ENCODE results near the gene EOLA1.
"Not testable (repeated sequence)": the region's sequence is repeated elsewhere in the genome, so short reads cannot be mapped to it uniquely, and the experiment has no call there.

Gene EOLA1

DNA sequence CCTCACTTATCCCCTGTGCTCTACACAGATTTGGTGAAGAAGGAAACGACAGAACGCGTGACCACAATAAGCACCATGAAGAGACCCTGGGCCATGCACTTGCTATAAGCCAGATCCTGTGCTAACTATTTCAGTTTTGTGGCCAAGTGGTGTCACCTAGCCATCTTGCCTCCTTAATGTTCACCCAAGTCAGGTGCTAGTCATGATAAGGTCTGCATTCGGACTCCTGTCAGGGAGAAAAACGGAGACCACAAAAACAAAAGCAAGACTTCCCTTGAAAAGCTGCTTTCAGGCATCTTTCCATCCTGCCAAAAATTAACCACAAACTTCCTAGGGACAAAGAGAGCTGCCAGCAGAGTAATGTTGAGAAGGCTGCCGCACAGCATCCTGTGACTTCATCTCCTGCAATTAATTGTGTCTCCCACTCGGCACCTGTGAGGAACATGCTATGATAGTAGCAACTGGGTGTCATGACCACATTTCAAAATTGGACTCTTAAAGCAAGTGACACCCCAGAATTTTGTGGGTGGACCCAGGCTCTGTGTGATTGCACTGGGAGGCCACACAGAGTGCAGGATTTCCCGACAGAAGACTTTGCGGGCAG lies 26.9 kb upstream of the EOLA1 start:
- no peak for DNase-seq (ENCODE audit: low read depth in 4 of 4, low spot score in 1 of 4)

DNA sequence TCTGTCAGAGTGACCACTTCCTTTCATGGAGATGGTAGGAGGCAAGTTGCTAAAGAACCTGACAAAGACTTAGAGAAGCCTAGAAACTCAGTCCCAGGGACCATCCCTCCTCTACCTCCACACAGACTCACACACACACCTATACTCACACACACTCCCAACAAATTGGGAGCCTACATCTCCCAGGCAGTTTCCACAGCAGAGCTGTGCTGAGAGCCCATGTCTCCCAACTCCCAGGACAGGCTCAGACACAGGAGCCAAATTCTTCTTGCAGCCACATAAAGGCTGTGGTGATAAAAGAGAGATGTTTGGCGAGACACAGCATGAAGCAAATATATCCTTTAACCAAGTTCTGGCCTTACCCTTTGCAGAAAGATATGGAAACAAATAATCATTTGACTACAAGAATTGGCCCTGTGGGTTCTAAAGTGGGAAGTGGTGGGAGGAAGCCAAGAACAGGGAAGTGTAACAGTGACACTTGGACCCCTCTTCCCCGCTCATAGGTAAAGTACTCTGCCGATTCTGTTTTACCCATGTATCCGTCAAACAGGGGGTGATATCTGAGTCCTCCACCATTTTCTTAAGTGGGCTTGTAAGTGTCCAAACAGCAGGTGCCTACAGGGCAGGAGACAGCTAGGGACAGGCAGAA lies 24.7 kb upstream of the EOLA1 start:
- no peak for DNase-seq (ENCODE audit: low read depth in 4 of 4, low spot score in 1 of 4)

DNA sequence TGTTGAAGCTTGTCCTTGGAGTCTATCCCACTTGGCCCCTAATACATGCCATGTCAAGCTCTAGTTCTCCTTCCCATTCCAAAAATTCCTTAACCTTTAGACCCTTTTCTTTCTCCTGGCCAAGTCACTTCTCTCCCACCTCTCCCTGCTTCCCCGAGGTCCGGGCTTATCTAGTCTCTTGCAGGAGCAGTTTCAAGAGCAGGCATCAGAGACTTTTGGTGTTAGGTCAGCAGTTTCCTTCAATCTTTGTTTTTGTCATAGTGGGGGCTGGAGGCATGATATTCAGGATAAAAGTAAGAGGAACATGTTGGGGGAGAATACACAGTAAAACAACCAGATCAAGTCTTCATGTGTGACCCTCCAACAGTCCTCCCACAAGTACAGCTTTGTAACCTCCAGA lies 24.2 kb upstream of the EOLA1 start:
- DNase-seq (ENCODE audit: low read depth in 4 of 4, low spot score in 1 of 4), result no peak

DNA sequence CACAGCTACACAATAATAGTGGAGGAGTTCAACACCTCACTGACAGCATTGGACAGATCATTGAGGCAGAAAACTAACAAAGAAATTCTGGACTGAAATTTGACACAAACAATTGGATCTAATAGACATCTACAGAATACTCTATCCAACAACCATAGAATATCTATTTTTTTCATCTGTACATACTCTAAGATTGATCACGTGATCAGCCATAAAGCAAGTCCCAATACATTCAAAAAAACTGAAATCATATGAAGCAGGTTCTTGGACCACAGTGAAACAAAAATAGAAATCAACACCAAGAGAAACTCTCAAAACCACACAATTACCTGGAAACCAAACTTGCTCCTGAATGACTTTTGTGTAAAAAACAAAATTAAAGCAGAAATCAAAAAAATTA lies 23.5 kb upstream of the EOLA1 start:
- no peak for DNase-seq (ENCODE audit: low read depth in 4 of 4, low spot score in 1 of 4)

DNA sequence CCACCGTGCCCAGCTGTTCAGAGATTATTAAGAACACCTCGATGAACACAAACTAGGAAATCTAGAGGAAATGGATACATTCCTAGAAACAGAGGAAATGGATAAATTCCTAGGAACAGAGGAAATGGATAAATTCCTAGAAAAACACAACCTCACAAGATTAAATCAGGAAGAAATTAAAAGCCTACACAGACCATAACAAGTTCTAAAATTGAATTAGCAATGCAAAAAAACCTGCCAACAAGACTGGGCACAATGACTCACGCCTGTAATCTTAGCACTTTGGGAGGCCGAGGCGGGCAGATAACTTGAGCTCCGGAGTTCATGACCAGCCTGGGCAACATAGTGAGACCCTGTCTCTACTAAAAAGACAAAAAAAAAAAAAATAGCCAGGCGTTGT lies 22.6 kb upstream of the EOLA1 start:
- DNase-seq (ENCODE audit: low read depth in 4 of 4, low spot score in 1 of 4), result no peak

DNA sequence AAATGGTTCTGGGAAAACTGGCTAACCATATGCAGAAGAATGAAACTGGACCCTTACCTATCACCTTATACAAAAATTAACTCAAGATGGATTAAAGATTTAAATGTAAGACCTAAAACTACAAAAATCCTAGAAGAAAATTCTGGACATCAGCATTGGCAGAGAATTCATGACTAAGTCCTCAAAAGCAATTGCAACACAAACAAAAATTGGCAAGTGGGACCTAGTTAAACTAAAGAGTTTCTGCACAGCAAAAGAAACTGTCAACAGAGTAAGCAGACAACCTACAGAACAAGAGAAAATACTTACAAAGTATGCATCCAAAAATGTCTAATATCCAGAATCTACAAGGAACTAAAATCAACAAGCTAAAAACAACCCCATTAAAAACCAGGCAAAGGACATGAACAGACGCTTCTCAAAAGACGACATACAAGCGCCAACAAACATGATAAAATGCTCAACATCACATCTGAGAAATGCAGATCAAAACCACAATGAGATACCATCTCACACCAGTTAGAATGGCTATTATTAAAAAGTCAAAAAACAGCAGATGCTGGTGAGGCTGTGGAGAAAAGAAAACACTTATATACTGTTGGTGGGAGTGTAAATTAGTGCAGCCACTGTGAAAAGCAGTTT lies 20.1 kb upstream of the EOLA1 start:
- not testable (repeated sequence) for DNase-seq (ENCODE audit: low read depth in 4 of 4, low spot score in 1 of 4)

DNA sequence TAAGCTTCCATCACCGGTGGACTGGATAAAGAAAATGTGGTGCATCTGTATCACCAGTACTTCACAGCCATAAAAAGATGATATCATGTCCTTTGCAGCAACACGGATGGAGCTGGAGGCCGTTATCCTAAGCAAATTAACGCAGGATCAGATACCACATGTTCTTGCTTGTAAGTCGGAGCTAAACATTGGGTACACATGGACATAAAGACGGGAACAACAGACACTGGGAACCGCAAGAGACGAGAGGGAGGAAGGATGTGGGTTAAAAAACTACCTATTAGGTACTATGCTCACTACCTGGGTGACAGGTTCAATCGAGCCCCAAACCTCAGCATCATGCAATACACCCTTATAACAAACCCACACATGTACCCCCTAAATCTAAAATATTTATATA lies 19.4 kb upstream of the EOLA1 start:
- no peak for DNase-seq (ENCODE audit: low read depth in 4 of 4, low spot score in 1 of 4)

DNA sequence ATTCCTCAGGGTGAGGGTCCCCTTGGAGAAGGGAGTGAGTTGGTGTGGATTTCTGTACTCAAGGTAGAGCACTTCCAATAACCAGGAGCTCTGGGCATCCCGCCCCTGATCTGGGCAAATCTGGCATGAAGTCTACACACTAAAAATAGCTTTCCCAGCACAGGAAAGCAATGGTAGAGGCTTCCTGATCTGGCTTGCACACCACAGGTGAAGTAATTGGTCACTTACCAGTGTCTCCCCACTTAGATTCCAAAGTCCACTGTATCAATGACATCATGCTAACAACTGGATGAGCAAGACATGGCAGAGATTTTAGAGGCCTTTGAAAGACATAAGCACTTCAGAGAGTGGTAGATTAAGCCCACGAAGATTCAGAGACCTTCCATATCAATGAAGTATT lies 17.9 kb upstream of the EOLA1 start:
- no peak for DNase-seq (ENCODE audit: low read depth in 4 of 4, low spot score in 1 of 4)

DNA sequence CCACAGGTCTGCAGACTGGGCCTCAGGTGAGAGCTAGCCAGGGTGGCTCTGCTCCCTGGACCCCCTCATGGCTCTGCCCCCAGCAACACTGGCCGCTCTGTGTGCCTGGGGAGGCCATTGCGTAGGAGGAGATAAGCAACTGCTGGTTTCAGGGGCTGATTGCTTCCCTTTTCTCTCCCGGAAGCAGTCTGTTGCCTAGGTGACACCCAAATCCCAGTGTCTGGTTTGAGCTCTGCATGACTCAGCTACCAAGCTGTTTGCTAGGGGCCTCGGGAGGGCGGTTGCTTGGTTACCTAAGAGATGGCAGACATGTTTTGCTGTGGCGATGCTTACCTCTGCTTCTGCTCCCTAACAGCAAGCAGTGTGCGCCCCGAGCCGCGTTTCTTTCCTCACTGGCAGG lies 15.4 kb upstream of the EOLA1 start:
- DNase-seq (ENCODE audit: low read depth in 4 of 4, low spot score in 1 of 4), result peak in 2 of 4 experiments; percentile 40 to 41

DNA sequence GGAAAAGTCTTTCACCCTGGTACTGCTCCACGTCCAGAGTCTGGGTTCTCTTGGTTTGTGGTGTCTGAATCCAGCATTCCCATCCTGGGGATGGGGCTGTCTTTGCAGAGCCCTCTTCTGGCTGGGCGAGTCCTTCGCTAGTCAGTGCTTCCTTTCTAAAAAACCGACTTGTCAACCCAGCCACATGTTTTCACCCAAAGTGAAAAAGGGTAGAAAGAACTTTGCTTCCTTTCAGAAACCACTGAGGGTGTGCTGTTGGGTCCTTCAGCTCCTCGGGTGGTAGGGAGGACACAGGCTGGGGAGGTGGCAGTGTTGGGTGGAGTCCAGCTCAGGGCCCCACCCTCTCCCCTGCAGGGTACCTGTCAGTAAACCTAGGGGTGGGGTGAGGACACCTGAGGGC lies 14.9 kb upstream of the EOLA1 start:
- not testable (repeated sequence) for DNase-seq (ENCODE audit: low read depth in 4 of 4, low spot score in 1 of 4)

DNA sequence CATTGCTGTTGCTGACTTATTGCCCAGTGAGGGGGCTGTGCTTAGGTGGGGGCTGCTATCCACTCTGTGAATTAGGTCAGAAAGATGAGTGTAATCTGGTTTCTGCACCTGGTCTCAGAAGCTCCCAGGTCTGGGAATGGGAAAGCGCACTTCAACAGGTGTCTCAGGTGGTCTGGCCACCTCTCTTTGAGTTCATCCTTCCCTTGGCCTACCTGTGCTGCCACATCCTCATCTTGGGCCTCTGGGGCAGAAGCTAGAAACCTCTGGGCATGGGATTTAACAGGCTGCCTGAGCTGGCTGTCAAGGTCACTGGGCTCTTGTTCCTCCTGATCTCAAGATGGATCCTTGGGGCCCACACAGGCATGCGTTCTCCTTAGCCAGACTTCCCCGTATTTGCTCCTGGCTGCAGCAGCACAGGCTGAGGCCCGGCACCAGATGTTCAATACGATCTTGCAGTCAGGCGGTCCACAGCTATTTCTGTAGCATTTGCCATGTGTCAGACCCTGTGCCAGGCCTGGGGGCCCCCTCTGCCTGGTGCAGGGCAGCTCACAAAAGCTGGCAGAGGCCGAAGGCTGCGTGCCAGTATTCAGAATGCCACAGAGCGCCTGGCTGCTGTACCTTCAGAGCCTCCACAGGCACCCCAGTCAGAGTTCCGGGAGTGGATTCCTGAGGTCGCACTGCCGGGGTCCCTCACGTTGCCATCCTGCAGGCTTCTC lies 14.3 kb upstream of the EOLA1 start:
- not testable (repeated sequence) for DNase-seq (ENCODE audit: low read depth in 4 of 4, low spot score in 1 of 4)

DNA sequence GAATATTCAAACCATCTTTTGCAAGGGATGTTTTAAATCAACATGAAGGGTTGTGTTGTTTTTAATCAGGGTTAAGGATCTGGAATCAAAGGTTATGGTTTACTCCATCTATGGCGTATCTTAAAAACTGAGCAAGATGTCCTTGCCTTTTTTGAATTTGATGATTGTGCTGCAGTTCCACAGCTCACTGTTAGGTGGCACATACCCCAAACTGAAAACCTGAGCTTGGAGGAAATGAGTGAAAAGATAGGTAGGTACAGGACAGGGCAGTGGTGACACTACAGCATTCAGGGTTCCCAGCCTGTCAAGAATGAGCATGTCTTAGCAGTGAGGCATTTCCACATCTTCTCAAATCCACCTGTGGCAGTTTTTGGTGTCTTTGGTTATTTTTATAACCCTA lies 13.1 kb upstream of the EOLA1 start:
- no peak for DNase-seq (ENCODE audit: low read depth in 4 of 4, low spot score in 1 of 4)

DNA sequence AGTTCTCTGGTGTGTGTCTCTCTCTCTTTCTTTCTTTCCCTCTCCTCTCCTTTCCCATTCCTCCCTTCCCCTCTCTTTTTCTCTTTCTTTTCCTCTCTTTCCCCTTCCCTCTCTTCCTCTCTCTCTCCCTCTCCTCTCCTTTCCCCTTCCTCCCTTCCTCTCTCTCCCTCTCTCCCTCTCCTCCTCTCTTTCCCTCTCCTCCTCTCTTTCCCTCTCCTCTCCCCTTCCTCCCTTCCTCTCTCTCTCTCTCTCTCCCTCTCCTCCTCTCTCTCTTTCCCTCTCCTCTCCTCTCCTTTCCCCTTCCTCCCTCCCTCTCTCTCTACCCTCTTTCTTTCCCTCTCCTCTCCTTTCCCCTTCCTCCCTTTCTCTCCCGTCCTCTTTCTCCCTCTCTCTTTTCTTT lies 12.4 kb upstream of the EOLA1 start:
- no peak for DNase-seq (ENCODE audit: low read depth in 4 of 4, low spot score in 1 of 4)

DNA sequence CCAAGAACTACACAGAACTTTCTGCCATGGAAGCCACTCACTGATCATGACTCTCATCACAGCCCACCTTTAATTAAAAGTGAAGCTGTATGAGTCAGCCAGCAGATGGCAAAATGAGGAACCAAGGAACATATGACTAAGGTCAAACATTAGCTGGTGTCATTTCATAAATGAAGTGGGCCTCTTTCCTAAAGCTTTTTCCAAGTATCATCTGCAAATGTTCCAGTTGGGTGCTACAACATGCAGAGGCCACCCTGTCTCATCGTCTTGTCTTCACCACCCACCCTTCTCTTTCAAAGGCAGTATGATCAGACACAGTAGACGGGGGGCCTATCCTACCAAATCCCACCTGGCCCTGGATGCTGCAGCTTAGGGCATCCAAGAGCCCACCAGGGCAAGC lies 9.2 kb upstream of the EOLA1 start:
- no peak for DNase-seq (ENCODE audit: low read depth in 4 of 4, low spot score in 1 of 4)

DNA sequence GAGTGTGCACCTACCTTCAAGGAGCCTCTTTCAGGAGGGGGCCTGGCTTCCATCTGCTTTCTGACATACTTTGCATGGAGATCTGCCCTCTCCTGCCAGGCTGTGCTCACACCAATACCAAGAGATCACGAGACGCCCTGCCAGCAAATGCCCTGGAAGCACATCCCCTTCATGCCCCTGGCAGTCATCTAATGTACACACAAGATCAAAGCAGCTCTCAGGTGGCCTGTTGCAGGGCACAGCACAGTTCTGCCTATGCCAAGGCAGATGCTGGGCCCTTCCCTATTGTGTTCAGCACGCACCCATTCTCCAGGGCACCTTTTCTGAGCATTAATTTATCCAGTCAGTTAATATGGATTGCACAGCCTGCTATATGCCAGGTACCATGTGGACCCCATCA lies 7.9 kb upstream of the EOLA1 start:
- DNase-seq (ENCODE audit: low read depth in 4 of 4, low spot score in 1 of 4), result not testable (repeated sequence)

DNA sequence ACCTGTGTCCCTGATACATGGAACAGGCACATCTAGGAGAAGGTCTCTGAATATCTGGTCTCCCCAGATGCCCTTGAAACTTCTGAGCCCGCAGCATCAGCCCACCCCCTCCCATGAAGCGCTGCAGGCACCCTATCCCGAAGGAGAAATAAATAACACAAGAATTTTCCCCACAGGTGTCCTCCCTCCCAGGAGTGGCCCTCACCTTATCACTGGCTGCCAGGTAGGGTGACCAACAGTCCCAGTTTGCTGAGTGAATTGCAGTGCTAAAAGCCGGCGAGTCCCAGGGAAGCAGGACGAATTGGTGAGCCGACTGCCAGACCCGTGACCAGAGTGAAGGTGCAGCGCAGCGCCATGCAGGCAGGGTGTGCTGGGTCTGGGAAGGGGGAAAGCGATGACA lies 6.8 kb upstream of the EOLA1 start:
- not testable (repeated sequence) for DNase-seq (ENCODE audit: low read depth in 4 of 4, low spot score in 1 of 4)

DNA sequence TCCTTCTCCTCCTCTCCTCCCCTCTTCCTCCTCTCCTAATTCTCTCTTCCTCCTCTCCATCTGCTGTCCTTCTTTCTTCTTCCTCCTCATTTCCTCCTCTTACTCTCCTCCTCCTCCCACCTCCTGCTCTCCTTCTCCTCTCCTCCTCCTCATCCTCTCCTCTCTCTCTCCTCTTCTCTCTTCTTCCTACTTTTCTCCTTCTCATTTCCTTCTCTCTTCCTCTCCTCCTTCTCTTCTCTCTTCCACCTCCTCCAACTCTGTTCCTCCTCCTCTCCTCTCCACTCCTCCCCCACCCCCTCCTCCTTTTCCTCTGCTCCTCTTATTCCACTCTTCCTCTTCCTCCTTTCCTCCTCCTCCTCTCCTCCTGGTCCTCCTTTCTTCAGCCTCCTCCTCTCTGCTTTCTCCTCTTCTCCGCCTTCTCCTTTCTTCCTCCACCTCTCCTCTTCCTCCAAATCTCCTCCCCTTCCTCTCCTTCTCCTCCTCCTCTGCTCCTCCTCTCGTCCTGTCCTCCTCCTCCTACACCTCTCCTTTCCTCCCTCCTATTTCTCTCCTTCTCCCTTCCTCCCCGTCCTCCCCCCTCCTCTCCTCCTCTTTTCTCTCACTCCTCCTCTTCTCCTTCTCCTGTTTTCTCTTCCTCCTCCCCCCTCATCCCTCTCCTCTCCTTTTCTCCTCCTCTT lies 5.7 kb upstream of the EOLA1 start:
- DNase-seq (ENCODE audit: low read depth in 4 of 4, low spot score in 1 of 4), result not testable (repeated sequence)

DNA sequence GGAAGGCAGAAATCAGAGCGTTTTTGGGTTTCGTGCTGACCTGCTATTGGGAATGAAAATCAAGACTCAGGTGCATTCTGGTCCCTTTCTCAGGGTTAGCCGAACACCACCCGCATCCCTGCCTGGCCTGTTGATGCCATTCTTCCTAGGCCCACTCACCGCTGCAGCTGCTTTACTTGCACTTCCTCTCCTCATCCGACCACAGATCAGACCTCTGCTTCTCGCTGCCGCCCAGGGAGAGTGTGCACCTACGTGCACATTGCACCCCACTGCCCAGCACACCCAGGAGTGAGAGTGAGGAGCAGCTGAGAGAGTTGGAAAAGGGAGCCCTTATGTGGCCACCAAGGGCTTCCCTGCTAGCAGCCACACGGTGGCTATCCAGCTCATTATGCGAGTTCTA lies 3.3 kb upstream of the EOLA1 start:
- not testable (repeated sequence) for DNase-seq (ENCODE audit: low read depth in 4 of 4, low spot score in 1 of 4)

DNA sequence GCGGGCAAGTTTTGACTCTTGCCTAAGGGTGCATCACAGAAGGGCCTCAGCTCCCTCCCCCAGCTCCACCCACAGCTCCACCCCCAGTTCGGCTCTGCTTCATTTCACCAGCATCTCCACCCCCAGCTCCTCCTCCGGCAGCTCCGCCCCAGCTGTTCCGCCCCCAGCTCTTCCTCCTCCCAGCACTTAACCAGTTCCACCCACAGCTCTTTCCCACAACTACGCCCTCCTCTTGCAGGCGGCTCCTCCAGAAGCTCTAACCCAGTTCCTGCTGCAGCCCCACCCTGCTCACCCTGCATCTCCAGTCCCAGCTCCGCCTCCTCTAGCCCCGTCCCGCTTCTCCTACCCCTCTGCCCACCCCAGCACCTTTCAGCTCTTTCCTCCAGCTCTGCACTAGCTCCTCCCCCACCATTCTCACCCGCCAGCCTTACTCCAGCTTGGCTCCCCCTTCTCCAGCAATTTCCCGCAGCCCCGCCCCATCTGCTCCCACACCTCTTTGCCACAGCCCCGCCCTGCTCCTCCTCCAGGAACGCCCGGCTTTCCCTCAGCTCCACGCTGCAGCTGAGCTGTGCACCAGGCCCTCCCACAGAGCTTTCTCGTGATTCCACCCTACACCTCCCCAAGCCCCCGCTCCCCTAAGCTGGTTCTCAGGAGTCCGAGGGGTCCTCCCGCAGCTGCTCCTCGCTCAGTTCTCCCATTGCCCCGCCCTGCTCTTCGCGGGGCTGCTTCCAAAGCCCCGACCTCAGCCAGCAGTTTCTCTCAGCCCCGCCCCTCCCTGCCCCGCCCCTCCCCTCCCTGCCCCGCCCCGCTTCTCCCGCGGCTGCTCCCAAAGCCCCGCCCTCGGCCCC lies 1.3 kb upstream of the EOLA1 start:
- DNase-seq (ENCODE audit: low read depth in 4 of 4, low spot score in 1 of 4), result peak; percentile 34 to 77 (median 54)

DNA sequence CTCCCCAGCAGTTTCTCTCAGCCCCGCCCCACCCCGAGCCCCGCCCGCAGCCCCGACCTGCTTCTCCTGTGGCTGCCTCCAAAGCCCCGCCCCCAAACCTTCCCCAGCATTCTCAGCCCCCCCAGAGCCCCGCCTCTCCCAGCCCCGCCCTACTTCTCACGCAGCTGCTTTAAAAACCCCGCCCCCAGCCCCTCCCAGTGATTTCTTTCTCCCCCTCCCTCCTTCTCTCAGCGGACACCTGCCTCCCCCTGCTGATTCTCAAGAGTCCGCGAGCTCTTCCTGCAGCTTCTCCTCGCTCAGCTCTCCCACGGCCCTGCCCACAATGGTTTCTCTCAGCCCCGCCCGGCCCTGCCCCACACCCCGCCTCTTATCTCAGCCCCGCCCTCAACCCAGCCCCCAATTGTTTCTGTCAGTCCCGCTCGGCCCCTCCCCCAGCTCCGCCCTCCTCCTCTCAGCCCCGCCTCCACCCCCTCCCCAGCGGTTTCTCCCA lies 636 bp upstream of the EOLA1 start:
- DNase-seq (ENCODE audit: low read depth in 4 of 4, low spot score in 1 of 4), result peak; percentile 71 to 86 (median 80)

All from stimulated activated CD4-positive, alpha-beta T cell treated with anti-CD3 and anti-CD28 coated beads, Interleukin-1b, Interleukin-23, amount 100 ng/mL, for 24 hours (primary cell).